Neural progenitor cell (in vitro differentiated cells): Measurements from ENCODE around the gene SCO2. TPM values are rescaled to one million over a fixed set of nuclear protein-coding genes. Genes with fewer than 3 reads are reported as not detected.

Experiments used
- DNase-seq: peaks from one replicate; pipeline ENCODE4 v3.0.0-alpha.2; 2016; ENCODE audit warnings: low spot score
- H2AFZ ChIP-seq: fragments of 200-600 bp; sonication (generic); replicated peaks from 2 replicates; pipeline ENCODE4 v1.6.1; 2016; ENCODE audit warnings: antibody characterized with exemption
- H3F3A ChIP-seq: fragments of 200-600 bp; sonication (generic); 2 replicates; pipeline ENCODE4 v1.6.1; 2016; ENCODE audit warnings: antibody characterized with exemption, low read depth
- H3K27ac ChIP-seq: fragments of 200-600 bp; sonication (generic); 2 replicates; pipeline ENCODE4 v1.5.1; 2016; ENCODE audit warnings: mild to moderate bottlenecking
- H3K27me3 ChIP-seq: fragments of 200-600 bp; sonication (generic); 2 replicates; pipeline ENCODE4 v1.6.1; 2016; ENCODE audit warnings: mild to moderate bottlenecking, moderate library complexity
- H3K36me3 ChIP-seq: fragments of 200-600 bp; sonication (generic); 2 replicates; pipeline ENCODE4 v1.5.1; 2016
- H3K4me1 ChIP-seq: fragments of 200-600 bp; sonication (generic); 2 replicates; pipeline ENCODE4 v1.6.1; 2016; ENCODE audit warnings: mixed run types
- H3K4me2 ChIP-seq: fragments of 200-600 bp; sonication (generic); 2 replicates; pipeline ENCODE4 v1.6.1; 2016
- H3K4me3 ChIP-seq: fragments of 200-600 bp; sonication (generic); 2 replicates; pipeline ENCODE4 v1.5.1; 2016
- H3K79me2 ChIP-seq: fragments of 200-600 bp; sonication (generic); 2 replicates; pipeline ENCODE4 v1.6.1; 2016; ENCODE audit warnings: low read depth
- H3K9ac ChIP-seq: fragments of 200-600 bp; sonication (generic); 2 replicates; pipeline ENCODE4 v1.6.1; 2016
- H3K9me3 ChIP-seq: fragments of 200-600 bp; sonication (generic); 2 replicates; pipeline ENCODE4 v1.5.1; 2016; ENCODE audit warnings: low read depth
- H4K20me1 ChIP-seq: fragments of 200-600 bp; sonication (generic); 2 replicates; pipeline ENCODE4 v1.6.1; 2016; ENCODE audit warnings: low read depth
- H3K27ac Mint-ChIP-seq: 3 replicates; pipeline ENCODE4 v1.8.0; 2021; ENCODE audit warnings: mixed read lengths
- H3K27me3 Mint-ChIP-seq: 2 replicates; pipeline ENCODE4 v1.8.0; 2022; ENCODE audit warnings: low read depth, mild to moderate bottlenecking, inconsistent platforms, moderate library complexity, mixed read lengths; ENCODE audit not compliant: insufficient read depth
- H3K36me3 Mint-ChIP-seq: 3 replicates; pipeline ENCODE4 v1.8.0; 2021; ENCODE audit warnings: mixed read lengths
- H3K4me1 Mint-ChIP-seq: 3 replicates; pipeline ENCODE4 v1.8.0; 2021; ENCODE audit warnings: mixed read lengths
- H3K4me3 Mint-ChIP-seq: 3 replicates; pipeline ENCODE4 v1.8.0; 2021; ENCODE audit warnings: mild to moderate bottlenecking, moderate library complexity, mixed read lengths
- H3K9me3 Mint-ChIP-seq: 3 replicates; pipeline ENCODE4 v1.8.0; 2020; ENCODE audit warnings: mixed read lengths
- CTCF ChIP-seq: fragments of 200-600 bp; sonication (generic); IDR thresholded peaks from 2 replicates; pipeline ENCODE4 v1.5.1; 2017; ENCODE audit warnings: antibody characterized with exemption, mild to moderate bottlenecking
- EZH2 ChIP-seq: fragments of 200-600 bp; sonication (generic); IDR thresholded peaks from 2 replicates; pipeline ENCODE4 v1.6.1; 2017; ENCODE audit warnings: antibody characterized with exemption, mild to moderate bottlenecking, moderate library complexity
- EZH2phosphoT487 ChIP-seq: fragments of 200-600 bp; sonication (generic); IDR thresholded peaks from 2 replicates; pipeline ENCODE4 v1.6.1; 2017; ENCODE audit warnings: antibody characterized with exemption
- total RNA-seq: library from RNA; depleted of rRNA; stranded (reverse); fragments of >200 nt; gene quantifications from 2 replicates; pipeline ENCODE4 v1.2.3, GENCODE V29; 2015; ENCODE audit warnings: low replicate concordance

SCO2 gene
- total RNA-seq, 1 donor from 2014 or later: not detected

- Histone ChIP-seq H3K79me2 (no peaks in the 10 kb centered on the region), H3K9ac (no peak overlapping the region), H3K4me2 (no peak overlapping the region), H3K4me3 (no peak overlapping the region), H3K27me3 (peaks cover 34% of the 10 kb centered on the region), H3K4me1 (no peaks in the 10 kb centered on the region), H4K20me1 (no peaks in the 10 kb centered on the region), H3F3A (peaks cover 6% of the 10 kb centered on the region), H2AFZ (no peak overlapping the region), H3K27ac (no peak overlapping the region), H3K9me3 (no peaks in the 10 kb centered on the region), H3K36me3 (no peaks in the 10 kb centered on the region)
- H3K36me3 Mint-ChIP-seq: no peaks in the 10 kb centered on the region
- no peaks in the 10 kb centered on the region for H3K9me3 Mint-ChIP-seq
- no peak overlapping the region for H3K27ac Mint-ChIP-seq
- H3K4me1 Mint-ChIP-seq: no peaks in the 10 kb centered on the region
- no peak for TF ChIP-seq EZH2phosphoT487
- H3K4me3 Mint-ChIP-seq: no peak overlapping the region
- peaks cover 12% of the 10 kb centered on the region for H3K27me3 Mint-ChIP-seq
- no peak for DNase-seq
These were observed 22.0 kb upstream of the SCO2 start for GRCh38 chr22:50547263-50547985.

GRCh38 chr22:50546326-50547262 is 21.2 kb upstream of the SCO2 start:
- TF ChIP-seq EZH2 (no peak), CTCF (no peak), EZH2phosphoT487 (no peak)
- peaks cover 34% of the 10 kb centered on the region for H3K27me3 ChIP-seq
- peaks cover 14% of the 10 kb centered on the region for H3K27me3 Mint-ChIP-seq

GRCh38 chr22:50545522-50546325 is 20.3 kb upstream of the SCO2 start, which contains the start of gene KLHDC7B:
Gene KLHDC7B (plus strand): TSS chr22:50545899. CDS start chr22:50546244, 345 bp downstream.
- no peak within 1 kb of the TSS for H3K9ac ChIP-seq
- Mint-ChIP-seq H3K27ac (no peak within 1 kb of the TSS), H3K36me3 (no peaks in the 10 kb centered on the region), H3K4me3 (no peak within 1 kb of the TSS), H3K9me3 (no peaks in the 10 kb centered on the region), H3K4me1 (no peaks in the 10 kb centered on the region), H3K27me3 (peaks cover 14% of the 10 kb centered on the region)
- H3F3A ChIP-seq: peaks cover 14% of the 10 kb centered on the region
- H3K4me1 ChIP-seq: no peaks in the 10 kb centered on the region
- H3K27ac ChIP-seq: no peak within 1 kb of the TSS
- H3K4me3 ChIP-seq: no peak within 1 kb of the TSS
- no peak for DNase-seq
- no peaks in the 10 kb centered on the region for H3K36me3 ChIP-seq
- no peaks in the 10 kb centered on the region for H4K20me1 ChIP-seq
- no peak within 1 kb of the TSS for H2AFZ ChIP-seq
- H3K9me3 ChIP-seq: no peaks in the 10 kb centered on the region
- H3K79me2 ChIP-seq: no peaks in the 10 kb centered on the region
- H3K4me2 ChIP-seq: no peak within 1 kb of the TSS
- H3K27me3 ChIP-seq: peaks cover 34% of the 10 kb centered on the region
- TF ChIP-seq CTCF (no peak), EZH2 (no peak), EZH2phosphoT487 (no peak)

More at GRCh38 chr22:50546326-50547262, 21.2 kb upstream of the SCO2 start:
- Histone ChIP-seq H3F3A (peaks cover 9% of the 10 kb centered on the region), H3K4me3 (no peak overlapping the region), H3K9me3 (no peaks in the 10 kb centered on the region), H3K4me1 (no peaks in the 10 kb centered on the region), H2AFZ (no peak overlapping the region), H3K4me2 (no peak overlapping the region), H3K9ac (no peak overlapping the region), H3K36me3 (no peaks in the 10 kb centered on the region), H4K20me1 (no peaks in the 10 kb centered on the region), H3K27ac (no peak overlapping the region), H3K79me2 (no peaks in the 10 kb centered on the region)
- H3K27ac Mint-ChIP-seq: no peak overlapping the region
- no peaks in the 10 kb centered on the region for H3K4me1 Mint-ChIP-seq
- H3K4me3 Mint-ChIP-seq: no peak overlapping the region
- DNase-seq: no peak
- H3K9me3 Mint-ChIP-seq: no peaks in the 10 kb centered on the region
- H3K36me3 Mint-ChIP-seq: no peaks in the 10 kb centered on the region
